Epithelial cell of proximal tubule (primary cell): Measurements from ENCODE around the gene KCNMA1. TPM values are rescaled to one million over a fixed set of nuclear protein-coding genes. Genes with fewer than 3 reads are reported as not detected.
"Not testable (repeated sequence)": the region's sequence is repeated elsewhere in the genome, so short reads cannot be mapped to it uniquely, and the experiment has no call there.

Experiments used
- DNase-seq: peaks from one replicate; pipeline ENCODE4 v3.0.0-alpha.2; 2011; ENCODE audit warnings: low read depth
- H3K4me3 ChIP-seq: 2 replicates; pipeline ENCODE4 v1.5.1; 2011; ENCODE audit warnings: low read depth, mild to moderate bottlenecking, low read length
- total RNA-seq: library from RNA; depleted of rRNA; stranded (reverse); fragments of >200 nt; gene quantifications from 2 replicates; pipeline ENCODE4 v1.2.3, GENCODE V29; 2015
- TF ChIP-seq, protein P1 (sequence below): conservative IDR thresholded peaks from 2 replicates; pipeline ENCODE4 v1.5.1; 2012; ENCODE audit warnings: low read depth, mild to moderate bottlenecking, low read length

The KCNMA1 gene
- total RNA-seq, 1 donor from 2014 or later, result 12.5 TPM

GRCh38 chr10:77349226-77349625 is 288.4 kb downstream of the KCNMA1 start:
- TF ChIP-seq, protein P1, sequence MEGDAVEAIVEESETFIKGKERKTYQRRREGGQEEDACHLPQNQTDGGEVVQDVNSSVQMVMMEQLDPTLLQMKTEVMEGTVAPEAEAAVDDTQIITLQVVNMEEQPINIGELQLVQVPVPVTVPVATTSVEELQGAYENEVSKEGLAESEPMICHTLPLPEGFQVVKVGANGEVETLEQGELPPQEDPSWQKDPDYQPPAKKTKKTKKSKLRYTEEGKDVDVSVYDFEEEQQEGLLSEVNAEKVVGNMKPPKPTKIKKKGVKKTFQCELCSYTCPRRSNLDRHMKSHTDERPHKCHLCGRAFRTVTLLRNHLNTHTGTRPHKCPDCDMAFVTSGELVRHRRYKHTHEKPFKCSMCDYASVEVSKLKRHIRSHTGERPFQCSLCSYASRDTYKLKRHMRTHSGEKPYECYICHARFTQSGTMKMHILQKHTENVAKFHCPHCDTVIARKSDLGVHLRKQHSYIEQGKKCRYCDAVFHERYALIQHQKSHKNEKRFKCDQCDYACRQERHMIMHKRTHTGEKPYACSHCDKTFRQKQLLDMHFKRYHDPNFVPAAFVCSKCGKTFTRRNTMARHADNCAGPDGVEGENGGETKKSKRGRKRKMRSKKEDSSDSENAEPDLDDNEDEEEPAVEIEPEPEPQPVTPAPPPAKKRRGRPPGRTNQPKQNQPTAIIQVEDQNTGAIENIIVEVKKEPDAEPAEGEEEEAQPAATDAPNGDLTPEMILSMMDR, result no peak
- H3K4me3 ChIP-seq, result no peak overlapping the region
- no peak for DNase-seq

- no peak for DNase-seq
- TF ChIP-seq, protein P1, result no peak
- H3K4me3 ChIP-seq, result no peak overlapping the region
Measured at GRCh38 chr10:77348751-77349150, 288.9 kb downstream of the KCNMA1 start.

DNA sequence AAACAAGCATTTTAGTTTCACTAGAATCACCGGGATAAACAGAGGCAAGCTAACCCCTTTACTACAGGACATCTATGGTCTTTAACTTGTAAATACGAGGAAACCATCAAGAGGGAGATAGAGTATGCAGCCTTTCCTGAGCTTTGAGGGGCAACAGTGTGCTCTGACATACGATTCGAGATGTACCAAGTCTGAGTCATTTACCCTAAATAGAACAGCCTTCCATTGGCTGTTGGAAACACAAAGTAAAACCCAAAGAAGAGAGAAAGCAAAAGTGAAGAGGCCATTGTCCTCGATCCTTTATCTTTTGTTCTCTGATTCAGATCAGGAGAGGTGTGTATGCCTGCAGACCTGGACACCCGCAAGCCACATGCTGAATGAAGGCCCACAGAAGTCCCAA is 289.5 kb downstream of the KCNMA1 start:
- DNase-seq, result no peak
- TF ChIP-seq, protein P1, result no peak
- no peak overlapping the region for H3K4me3 ChIP-seq

DNA sequence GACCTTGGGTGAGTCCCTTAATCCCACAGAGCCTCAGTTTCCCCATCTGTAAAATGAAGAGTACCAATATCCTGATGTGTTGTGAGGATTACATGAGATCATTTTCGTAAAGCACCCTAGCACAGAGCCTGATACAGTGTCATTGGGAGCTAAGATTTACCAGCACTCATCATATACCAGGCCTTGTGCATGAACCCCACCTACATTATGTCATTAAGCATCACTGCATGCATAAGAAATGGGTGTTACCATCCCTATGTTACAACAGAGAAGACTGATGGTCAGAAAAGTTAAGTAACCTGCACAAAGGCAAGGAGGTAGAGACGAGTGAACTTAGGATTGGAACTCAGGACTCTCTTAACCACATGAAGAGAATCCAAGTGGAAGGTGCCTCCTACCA is 290.6 kb downstream of the KCNMA1 start:
- TF ChIP-seq, protein P1, result no peak
- H3K4me3 ChIP-seq, result no peak overlapping the region
- DNase-seq, result no peak

- TF ChIP-seq, protein P1, result no peak
- no peak overlapping the region for H3K4me3 ChIP-seq
- DNase-seq, result no peak
Measured at GRCh38 chr10:77341055-77341454, 296.6 kb downstream of the KCNMA1 start.

DNA sequence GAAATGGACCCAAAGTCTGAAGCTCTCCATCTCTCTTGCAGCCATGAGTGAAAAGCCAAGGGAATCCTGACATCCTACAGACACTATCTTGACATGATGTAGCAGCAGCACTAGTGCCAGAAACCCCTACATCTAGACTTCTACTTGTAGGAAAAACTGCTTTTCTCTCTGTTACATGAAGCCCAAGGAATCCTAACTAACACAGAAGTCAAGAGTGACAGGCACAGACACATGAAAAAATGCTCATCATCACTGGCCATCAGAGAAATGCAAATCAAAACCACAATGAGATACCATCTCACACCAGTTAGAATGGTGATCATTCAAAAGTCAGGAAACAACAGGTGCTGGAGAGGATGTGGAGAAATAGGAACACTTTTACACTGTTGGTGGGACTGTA is 297.7 kb downstream of the KCNMA1 start:
- not testable (repeated sequence) for H3K4me3 ChIP-seq, DNase-seq

DNA sequence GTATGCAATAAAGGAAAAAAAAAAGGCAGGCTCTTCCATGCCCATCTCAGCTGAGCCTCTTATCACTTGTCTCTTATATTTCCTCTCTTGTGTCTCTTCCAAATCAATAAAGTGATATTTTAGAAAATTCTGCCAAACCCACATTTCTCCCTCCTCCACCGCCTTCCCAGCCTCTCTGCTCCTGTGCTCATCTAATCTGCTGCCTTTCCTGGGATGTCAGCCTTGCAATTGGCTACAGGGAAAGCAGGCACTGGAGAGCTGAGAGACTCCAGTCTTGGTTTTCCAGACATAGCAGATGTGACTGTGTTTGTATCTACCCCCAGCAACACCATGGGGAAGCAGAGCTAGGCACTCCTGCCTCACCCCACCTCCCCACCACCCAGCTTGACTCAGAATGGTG is 298.4 kb downstream of the KCNMA1 start:
- TF ChIP-seq, protein P1, result no peak
- no peak for DNase-seq
- H3K4me3 ChIP-seq, result no peak overlapping the region

DNA sequence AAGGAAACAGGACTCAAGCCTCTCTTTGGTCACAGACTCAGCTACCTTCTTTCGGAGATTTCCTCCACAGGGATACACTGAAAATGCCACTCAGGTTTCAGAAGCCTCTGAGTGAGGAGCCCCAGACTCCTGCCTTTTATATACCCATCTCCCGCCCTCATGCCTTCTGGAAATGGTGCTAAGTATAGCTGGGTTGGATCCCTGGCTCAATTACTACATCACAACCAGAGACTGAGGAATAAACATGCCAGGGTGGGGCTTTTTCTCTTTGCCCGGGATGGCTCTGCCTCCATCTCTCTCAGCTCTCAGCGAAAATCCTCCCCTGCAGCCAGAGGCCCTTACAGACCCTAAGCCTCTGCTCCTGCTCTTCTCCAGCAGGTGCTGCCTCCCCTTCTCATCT is 299.5 kb downstream of the KCNMA1 start:
- H3K4me3 ChIP-seq, result no peak overlapping the region
- TF ChIP-seq, protein P1, result no peak
- no peak for DNase-seq
